ENCODE results near the gene IQUB. TPM values are rescaled to one million over a fixed set of nuclear protein-coding genes. Genes with fewer than 3 reads are reported as not detected.
"Not testable (repeated sequence)": the region's sequence is repeated elsewhere in the genome, so short reads cannot be mapped to it uniquely, and the experiment has no call there.

Gene IQUB
- total RNA-seq, 4 donors from 2014 or later, result not detected

GRCh38 chr7:123555484-123555883 is 21.1 kb upstream of the IQUB start:
- H3K27me3 ChIP-seq, result no peaks in the 10 kb centered on the region
- no peaks in the 10 kb centered on the region for H3K9me3 ChIP-seq
- H3K27ac ChIP-seq, result no peak overlapping the region
- DNase-seq, result no peak
- H3K4me3 ChIP-seq, result no peak overlapping the region
- H3K4me1 ChIP-seq, result peaks cover 0 to 24% (median 7%) of the 10 kb centered on the region in 4 donors
- TF ChIP-seq POLR2A (IDR thresholded peaks at IDR 0.05), result no peak
- no peak for TF ChIP-seq CTCF (IDR thresholded peaks at IDR 0.05)
- peaks cover 0 to 12% (median 0%) of the 10 kb centered on the region in 3 donors for H3K36me3 ChIP-seq

GRCh38 chr7:123553159-123553558 is 18.8 kb upstream of the IQUB start:
- TF ChIP-seq POLR2A (IDR thresholded peaks at IDR 0.05) (no peak), CTCF (IDR thresholded peaks at IDR 0.05) (no peak)
- Histone ChIP-seq H3K4me1 (peaks cover 0 to 24% (median 7%) of the 10 kb centered on the region in 4 donors), H3K4me3 (no peak overlapping the region), H3K9me3 (no peaks in the 10 kb centered on the region), H3K27me3 (no peaks in the 10 kb centered on the region), H3K36me3 (peaks cover 0 to 30% (median 0%) of the 10 kb centered on the region in 3 donors), H3K27ac (no peak overlapping the region)
- DNase-seq, result no peak

- H3K9me3 ChIP-seq, result no peaks in the 10 kb centered on the region
- H3K36me3 ChIP-seq, result peaks cover 0 to 34% (median 0%) of the 10 kb centered on the region in 3 donors
- H3K4me3 ChIP-seq, result no peak overlapping the region
- DNase-seq, result no peak
- H3K4me1 ChIP-seq, result peaks cover 0 to 24% (median 7%) of the 10 kb centered on the region in 4 donors
- no peaks in the 10 kb centered on the region for H3K27me3 ChIP-seq
- no peak overlapping the region for H3K27ac ChIP-seq
- TF ChIP-seq POLR2A (IDR thresholded peaks at IDR 0.05) (no peak), CTCF (IDR thresholded peaks at IDR 0.05) (no peak)
Measured at GRCh38 chr7:123552641-123553040, 18.2 kb upstream of the IQUB start.

GRCh38 chr7:123552134-123552533 is 17.7 kb upstream of the IQUB start:
- Histone ChIP-seq H3K36me3 (peaks cover 0 to 34% (median 0%) of the 10 kb centered on the region in 3 donors), H3K4me1 (peaks cover 0 to 24% (median 7%) of the 10 kb centered on the region in 4 donors)
- not testable (repeated sequence) for H3K9me3 ChIP-seq, H3K27ac ChIP-seq, H3K27me3 ChIP-seq, H3K4me3 ChIP-seq, DNase-seq

- no peaks in the 10 kb centered on the region for H3K9me3 ChIP-seq
- H3K4me3 ChIP-seq, result no peak overlapping the region
- no peak overlapping the region for H3K27ac ChIP-seq
- TF ChIP-seq CTCF (IDR thresholded peaks at IDR 0.05) (no peak), POLR2A (IDR thresholded peaks at IDR 0.05) (no peak)
- H3K36me3 ChIP-seq, result peaks cover 0 to 45% (median 0%) of the 10 kb centered on the region in 3 donors
- H3K4me1 ChIP-seq, result no peaks in the 10 kb centered on the region
- DNase-seq, result no peak
- no peaks in the 10 kb centered on the region for H3K27me3 ChIP-seq
Measured at GRCh38 chr7:123548406-123548805, 14.0 kb upstream of the IQUB start.

- no peaks in the 10 kb centered on the region for H3K36me3 ChIP-seq
- no peak overlapping the region for H3K4me3 ChIP-seq
- no peaks in the 10 kb centered on the region for H3K9me3 ChIP-seq
- H3K27me3 ChIP-seq, result no peaks in the 10 kb centered on the region
- H3K27ac ChIP-seq, result no peak overlapping the region
- H3K4me1 ChIP-seq, result no peaks in the 10 kb centered on the region
- DNase-seq, result no peak
- no peak for TF ChIP-seq CTCF (IDR thresholded peaks at IDR 0.05)
- no peak for TF ChIP-seq POLR2A (IDR thresholded peaks at IDR 0.05)
Measured at GRCh38 chr7:123539871-123540270, 5.5 kb upstream of the IQUB start.

Data from Peyer's patch (tissue), 4 donors.